GM19043 (cell line): ENCODE data around the gene ENGASE.
A peak's percentile ranks its signal among the peaks of the same experiment; 100 is the strongest.
"Not testable (repeated sequence)": the region's sequence is repeated elsewhere in the genome, so short reads cannot be mapped to it uniquely, and the experiment has no call there.

Experiments used
- ATAC-seq: cut with Tn5 transposase; IDR thresholded peaks from one replicate; pipeline ENCODE4 v1.9.1; 2021; ENCODE audit warnings: low read depth; ENCODE audit not compliant: unreplicated experiment

Gene ENGASE

DNA sequence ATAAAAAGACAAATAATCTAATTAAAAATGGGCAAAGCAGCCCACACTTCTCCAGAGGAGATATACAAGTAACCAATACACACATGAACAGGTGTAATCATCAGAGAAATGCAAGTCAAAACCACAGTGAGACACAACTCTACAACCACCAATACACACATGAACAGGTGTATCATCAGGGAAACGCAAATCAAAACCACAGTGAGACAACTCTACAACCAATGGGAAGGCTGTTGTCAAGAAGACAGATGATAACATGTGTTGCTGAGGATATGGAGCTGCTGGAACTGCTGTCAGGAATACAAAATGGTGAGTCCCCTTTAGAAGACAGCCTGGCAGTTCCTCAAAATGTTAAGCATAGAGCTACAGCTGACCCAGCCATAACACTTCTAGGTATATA, 22.5 kb upstream of the ENGASE start:
- no peak for ATAC-seq

DNA sequence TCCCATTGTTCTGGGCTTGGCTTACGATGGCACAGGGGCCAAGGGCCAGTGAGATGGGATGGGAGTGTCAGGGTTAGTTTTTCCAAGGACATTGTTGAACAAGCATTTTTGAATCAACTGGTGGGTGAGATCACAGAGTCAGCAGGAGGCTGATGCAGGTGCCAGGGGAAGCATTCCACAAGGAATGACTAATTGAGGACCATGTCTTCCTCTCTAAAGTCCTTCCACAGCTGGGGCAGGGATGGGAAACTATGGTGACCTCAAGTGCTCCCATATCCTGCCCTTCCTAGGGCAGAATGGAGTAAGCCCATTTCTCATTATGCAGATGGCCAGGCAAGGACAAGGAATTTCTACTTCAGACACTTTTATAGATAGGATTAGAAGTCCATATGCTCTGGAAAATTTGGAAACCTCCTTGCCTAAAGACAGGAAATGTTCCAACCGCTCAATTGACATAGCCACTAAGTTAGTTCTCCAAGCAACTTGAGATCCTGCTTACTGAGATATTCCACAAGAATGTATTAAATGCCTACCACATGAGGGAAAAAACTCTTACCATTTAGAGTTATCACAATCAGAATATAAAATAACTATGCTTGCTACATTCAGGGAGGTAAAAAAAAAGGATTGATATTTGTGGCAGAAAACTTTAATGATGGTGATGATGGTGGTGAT, 21.2 kb upstream of the ENGASE start:
- ATAC-seq: no peak

DNA sequence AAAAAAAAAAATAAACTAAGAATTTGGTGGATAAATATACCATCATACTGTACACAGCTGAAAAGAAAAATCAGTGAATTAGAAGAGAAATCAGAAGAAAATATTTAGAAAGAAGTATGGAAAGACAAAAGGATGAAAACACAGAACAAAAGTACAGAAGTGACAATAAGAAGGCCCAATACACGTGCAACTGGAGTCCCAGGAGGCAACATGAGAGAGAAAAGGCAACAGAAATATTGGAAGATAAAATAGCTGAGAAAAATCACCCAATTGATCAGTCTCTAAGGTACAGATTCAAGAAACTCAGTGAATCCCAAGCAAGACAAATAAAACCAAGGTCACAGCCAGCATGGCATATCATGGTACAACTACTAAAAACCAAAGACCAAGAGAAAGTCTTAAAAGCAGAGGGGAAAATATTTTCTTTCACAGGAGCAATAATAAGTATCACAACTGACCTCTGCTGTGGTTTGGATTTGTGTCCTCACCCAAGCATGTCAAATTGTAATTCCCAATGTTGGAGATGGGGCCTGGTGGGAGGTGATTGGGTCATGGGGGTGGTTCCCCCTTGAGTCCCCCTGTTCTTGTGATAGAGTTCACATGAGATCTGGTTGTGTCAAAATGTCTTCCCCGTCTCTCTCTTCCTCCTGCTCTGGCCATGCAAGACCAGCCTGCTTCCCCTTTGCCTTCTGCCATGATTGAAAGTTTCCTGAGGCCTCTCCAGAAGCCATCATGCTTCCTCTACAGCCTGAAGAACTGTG, 20.2 kb upstream of the ENGASE start:
- ATAC-seq: no peak

DNA sequence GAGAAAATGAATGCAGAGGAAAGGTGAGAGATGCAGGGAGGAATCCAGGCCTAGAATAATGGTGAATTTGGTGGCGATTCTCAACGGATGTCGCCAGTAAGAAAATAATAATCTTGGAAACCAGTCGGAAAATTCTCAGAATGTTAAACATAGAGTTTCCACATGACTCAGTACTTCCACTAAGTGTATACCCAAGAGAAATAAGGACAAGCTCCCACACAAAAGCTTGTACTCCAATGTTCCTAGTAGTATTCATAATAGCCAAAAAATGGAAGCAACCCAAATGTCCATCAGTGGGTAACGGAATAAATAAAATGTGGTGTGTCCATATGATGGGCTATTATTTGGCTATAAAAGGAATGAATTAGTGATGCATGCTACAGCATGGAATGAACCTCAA, 19.4 kb upstream of the ENGASE start:
- ATAC-seq: no peak

DNA sequence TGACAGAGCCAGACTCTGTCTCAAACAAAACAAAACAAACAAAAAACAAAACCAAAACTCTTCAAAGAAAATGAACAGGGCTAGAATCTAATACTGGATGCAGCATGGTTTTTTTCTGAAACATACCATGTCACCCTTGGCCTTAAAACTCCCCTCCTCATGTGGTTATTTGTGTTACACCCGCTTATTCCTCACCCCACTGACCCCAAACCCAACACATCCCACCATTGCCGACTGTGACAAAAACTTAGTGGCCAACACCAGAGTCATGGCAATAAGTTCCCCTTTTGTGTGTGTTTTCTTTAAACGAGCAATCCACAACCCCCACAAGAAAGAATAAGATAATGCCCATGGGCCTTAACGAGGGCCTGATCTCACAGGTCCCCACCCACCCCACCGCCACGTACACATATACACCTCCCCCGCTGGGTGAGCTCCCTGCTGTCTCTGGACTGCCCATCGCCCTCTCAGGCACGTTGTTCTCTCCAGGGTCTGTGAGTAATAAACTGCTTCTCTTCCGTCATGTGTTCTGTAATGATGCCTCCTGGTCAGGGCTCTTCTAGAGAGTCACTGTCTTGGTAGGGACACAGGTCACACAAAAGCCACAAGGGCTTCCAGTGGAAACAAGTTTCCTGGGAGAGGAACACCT, 16.8 kb upstream of the ENGASE start:
- no peak for ATAC-seq

DNA sequence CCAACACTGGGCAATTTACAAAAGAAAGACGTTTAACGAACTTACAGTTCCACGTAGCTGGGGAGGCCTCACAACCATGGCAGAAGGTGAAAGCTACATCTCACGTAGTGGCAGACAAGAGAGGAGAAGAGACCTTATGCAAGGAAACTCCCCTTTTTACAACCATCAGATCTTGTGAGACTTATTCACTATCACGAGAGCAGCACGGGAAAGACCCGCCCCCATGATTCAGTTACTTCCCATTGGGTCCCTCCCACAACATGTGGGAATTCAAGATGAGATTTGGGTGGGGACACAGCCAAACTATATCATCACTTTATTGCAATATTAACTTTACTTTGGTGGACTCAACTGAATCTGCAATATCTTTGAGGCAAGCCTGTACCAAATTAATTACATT, 11.9 kb upstream of the ENGASE start:
- no peak for ATAC-seq

DNA sequence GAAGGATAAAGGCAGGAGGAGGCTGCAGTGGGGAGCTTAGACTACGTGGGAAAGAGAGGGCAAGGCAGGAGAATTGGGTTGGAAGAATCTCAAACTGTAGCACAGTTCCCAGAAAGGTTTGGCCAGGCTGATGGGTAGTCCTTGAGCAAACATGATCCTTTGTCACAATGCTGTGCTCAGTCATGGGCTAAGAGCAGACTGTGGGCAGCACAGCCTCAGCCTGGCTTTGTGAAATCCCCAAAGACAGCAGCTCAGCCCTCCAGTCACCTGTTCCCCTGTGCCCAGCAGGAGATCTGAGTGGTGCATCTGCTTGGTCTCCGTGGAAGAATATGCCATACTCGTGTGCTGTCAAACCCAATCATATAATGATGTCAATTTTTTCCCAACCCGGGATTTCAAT, 10.6 kb upstream of the ENGASE start:
- no peak for ATAC-seq

DNA sequence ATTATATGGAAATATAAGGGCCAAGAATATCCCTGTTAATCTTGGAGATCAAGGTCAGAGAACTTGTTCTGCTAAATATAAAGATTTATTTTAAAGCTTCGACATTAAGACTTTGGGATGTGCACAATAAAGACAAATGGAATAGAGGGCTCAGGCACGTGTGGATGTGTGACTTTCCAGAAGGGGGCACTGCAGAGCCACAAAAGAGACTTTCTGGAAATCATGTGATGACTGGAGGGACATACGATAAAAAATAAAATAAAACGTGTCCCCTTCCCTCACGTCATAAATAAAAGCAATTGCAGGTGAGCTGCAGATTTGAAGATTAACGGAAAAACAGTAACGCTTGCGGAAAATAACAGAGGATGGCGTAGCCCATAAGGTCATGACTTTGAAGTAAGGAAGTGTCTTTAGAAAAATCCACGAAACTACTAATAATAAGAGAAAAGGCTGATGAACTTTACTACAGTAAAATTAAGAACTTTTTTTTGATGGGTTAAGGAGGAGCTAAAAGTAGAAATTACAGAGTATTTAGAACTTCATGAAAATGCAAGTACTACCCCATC, 9.4 kb upstream of the ENGASE start:
- ATAC-seq: no peak

DNA sequence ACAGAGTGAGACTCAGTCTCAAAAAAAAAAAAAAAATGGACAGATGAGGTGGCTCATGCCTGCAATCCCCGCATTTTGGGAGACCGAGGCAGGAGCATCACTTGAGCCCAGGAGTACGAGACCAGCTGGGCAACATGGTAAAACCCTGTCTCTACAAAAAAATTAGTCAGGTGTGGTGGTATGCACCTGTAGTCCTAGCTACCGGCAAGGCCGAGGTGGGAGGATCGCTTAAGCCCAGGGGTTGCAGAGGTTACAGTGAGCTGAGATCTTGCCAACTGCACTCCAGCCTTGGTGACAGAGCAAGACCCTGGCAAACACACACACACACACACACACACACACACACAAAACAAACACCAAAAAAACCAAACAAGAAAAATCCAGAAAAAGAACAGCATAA, 7.7 kb upstream of the ENGASE start:
- ATAC-seq: no peak

DNA sequence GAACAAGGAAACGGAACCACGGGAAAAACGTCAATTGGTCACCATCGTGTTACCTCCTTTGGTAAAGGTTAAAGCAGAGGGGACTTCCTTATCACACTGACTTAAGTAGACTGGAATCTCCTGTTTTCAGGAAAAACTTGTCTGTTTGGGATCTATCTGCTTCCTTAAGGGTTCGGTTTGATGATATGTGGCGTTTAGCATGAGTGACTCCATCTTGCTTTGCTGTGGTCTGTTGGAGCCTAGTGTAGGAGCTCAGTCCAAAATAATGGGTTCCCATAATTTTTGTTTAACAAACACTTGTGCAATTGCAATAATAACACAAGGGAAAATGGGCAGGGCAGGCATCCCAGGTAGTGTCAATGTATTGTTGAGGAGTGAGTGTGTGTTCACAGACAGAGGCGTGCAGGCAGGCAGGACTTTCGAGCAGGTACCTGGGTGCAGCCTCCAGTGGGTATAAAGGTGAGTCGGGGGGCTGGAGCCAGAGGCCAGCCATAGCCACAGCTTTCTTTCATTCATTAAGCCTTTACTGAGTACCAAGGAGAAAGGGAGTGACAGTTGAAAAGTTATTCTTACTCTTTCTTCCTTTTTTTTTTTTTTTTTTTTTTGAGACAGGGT, 4.3 kb upstream of the ENGASE start:
- ATAC-seq: no peak

DNA sequence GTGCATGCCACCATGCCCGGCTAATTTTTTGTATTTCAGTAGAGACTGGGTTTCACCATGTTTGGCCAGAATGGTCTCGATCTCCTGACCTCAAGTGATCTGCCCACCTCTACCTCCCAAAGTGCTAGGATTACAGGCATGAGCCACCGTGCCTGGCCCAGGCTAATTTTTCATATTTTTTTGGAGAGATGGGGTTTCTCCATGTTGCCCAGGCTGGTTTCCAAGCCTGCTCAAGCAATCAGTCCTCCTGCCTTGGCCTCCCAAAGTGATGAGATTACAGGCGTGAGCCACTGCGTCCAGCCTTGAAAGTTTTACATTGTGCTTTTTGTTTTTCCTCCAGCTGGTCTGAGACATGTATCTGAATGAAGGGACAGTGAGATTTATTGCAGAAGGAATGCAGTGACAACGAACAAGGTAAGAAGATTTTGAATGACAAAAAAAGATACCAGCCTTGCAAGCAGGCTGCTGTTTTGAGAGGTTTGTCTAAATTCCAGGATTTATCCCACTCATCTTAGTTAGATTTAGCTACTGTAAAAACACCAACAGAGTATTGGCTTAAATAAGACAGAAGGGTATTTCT, 3.4 kb upstream of the ENGASE start:
- ATAC-seq: no peak

DNA sequence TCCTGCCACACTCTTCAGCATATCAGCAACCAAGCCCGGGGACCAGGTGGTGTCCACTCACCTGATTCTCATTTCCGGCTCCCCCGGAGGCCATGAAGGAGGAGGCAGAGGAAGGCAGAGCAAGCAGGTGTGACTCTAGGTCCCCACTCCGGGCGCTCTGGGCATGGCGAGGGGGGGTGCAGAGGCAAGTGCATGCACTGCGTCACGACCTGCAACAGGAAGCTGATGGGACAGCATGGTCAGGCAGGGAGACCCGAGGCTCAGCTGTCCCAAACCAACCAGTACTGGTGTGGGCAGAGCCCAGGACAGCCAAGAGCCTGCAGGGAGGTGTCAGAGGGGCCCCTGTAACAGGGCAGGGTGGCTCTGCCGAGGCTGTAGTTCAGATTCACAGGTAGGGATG, 2.1 kb upstream of the ENGASE start:
- no peak for ATAC-seq

DNA sequence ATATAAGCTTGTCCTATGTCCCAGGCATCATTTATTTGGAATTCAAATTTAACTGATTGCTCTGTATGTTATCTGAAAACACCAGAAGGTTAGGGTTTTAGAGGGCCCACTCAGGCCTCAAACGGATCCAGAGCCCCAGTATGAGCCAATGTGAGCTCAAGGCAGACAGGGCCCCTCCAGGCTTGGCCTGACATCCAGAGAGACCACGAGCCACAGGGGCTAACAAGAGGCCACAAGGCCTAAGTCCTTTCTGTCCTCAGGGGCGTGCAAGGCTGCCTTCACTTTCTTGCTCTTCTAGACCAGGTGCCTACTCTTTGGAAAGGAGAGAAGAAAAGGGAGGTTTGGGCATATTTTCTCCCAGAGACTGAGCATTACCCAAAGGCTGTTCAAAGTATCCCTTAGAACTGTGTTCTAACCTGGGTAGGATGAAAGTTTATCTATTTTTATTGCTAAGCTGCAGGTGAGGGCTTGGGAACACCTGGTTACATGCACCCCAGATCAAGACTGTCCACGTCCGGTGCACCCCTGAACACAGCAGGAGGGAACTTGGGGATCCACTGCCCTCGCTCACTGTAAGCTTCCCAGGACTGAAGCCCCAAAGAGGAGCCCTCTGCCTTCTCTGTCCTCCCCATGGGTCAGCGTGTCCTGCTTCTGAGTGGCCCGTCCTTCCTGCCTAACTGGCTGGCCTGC, 1.5 kb upstream of the ENGASE start:
- ATAC-seq: no peak

DNA sequence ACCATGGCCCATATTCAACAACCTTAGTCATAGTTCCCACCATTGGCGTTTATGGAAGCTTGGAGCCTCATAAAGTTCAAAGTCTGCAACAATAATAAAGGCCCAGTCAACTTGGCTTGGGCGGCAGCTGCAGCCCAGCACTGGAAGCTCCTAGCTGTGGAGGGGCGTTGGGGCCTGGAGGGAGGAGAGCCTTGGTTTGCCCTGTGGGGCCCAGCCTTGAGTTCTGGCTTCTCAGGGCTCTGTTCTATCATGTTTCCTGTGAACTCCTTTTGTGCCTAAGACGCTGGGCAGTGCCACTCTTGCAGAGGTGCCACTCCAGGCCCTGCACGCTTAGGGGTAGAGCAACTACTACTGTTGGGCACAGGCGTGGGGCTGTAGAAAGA, 927 bp upstream of the ENGASE start:
- ATAC-seq: no peak

DNA sequence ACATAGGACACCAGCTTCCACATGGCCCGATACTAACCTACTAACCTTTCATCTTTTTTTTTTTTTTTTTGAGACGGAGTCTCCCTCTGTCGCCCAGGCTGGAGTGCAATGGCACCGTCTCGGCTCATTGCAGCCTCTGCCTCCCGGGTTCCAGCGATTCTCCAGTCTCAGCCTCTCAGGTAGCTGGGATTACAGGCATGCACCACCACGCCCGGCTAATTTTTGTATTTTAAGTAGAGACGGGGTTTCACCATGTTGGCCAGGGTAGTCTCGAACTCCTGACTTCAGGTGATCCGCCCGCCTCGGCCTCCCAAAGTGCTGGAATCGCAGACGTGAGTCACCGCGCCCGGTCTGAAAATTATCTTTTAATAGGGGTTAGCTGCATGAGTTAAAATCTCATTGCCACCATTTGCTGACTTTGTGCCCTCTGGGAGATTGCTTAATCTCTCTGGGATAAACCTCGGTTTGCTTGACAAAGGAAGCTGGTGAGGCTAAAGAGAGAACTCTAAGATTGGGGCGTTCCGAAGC, 439 bp upstream of the ENGASE start:
- not testable (repeated sequence) for ATAC-seq

DNA sequence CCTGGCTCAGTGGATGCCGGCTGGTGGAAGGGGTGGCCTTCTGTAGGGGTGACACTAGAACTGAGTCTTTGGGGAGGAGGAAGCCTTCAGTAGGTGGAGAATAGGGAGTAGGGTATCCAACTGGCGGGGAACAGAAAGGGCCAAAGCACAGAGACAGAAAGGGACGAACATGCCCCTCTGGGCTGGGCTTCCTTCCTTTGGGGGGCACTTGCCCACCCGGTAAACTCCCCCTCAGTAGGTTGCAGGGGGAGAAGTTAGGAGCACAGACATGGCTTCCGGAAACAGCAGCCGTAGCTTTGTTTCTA, 774 bp downstream of the ENGASE start:
- ATAC-seq: peak; percentile 18

DNA sequence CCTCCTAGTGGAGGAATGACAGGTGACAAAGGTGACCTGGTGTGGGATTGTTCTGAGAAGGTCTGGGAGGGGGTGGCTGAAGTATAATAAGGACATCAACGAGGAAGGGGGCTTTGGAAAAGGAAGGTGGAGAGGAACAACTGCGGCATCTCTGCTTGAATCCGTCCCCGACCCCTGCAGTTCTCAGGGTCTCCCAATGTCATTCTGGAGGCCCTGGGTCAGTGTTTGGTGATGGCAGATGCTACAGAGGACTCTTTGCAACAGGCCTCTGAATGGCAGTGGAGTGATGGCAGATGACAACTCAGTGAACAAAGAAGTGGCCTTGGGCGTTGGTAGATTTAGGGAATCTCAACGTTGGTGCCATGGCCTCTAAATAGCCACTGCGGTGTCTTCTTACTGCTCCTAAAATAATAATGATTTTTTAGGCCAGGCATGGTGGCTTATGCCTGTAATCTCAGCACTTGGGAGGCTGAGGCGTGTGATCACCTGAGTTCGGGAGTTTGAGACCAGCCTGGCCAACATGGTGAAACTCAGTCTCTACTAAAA, 1.3 kb downstream of the ENGASE start:
- ATAC-seq: no peak

DNA sequence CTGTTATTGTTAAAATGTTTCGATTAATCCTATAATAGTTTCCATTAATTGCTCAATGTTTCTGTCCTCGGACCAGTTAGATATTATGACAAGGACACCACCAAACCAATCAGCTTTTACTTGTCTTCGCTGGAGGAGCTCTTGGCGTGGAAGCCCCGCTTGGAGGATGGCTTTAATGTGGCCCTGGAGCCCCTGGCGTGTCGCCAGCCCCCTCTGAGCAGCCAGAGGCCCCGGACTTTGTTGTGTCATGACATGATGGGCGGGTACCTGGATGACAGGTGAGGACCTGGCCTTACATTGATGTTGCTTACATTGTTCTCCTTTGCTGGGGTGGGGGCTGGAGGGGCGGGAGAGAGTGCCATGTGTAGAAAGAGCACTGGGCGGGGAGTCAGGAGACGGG, 3.0 kb downstream of the ENGASE start:
- ATAC-seq: no peak

DNA sequence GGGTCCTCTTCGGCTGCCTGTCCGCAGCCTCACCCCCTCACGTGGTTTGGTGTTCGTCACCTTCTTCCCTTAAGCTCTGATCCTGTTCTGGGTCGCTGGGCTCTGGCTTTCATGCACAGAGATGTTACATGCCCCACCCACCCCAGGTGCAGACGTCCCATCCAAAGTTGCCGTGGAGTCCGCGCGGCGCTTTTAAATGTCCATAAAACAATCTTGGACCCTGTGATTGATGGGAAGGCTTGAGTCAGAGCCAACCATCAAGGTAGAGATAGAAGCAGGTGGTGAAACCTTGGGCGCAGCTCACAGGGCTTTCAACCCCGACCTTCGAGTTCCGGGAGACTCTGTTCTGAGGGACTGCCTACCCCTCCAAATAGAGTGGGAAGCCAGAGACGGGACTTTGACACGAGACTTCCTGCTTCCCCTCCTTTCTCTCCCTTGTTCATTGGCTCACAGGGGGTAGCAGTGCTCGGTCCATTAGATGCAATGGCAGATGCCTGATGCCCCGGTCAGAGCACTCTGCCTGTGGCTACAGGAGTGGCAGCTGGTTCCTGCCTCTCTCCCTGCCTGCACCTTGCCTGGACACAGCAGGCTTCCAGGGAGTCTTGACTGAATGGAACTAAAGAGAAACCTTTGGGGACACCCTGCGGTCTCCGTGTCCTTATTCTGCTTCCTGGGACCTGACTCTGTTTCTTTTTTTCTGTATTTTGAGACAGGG, 4.0 kb downstream of the ENGASE start:
- no peak for ATAC-seq
